Duodenal mucosa (tissue), 2 donors: Measurements from ENCODE around the gene SULT1C4.
"Not testable (repeated sequence)": the region's sequence is repeated elsewhere in the genome, so short reads cannot be mapped to it uniquely, and the experiment has no call there.

Source experiments
- H3K27ac ChIP-seq: one replicate; pipeline ENCODE4 v1.7.0; 2013; ENCODE audit warnings: low read depth, low read length
- H3K27me3 ChIP-seq, 2 donors: one replicate each; pipeline ENCODE4 v1.7.0; 2013; ENCODE audit warnings: low read length in 2 of 2, control low read depth in 1 of 2; ENCODE audit not compliant: insufficient read depth in 2 of 2, control insufficient read depth in 1 of 2
- H3K36me3 ChIP-seq, 2 donors: one replicate each; pipeline ENCODE4 v1.7.0; 2013; ENCODE audit warnings: low read length in 2 of 2, control low read depth in 1 of 2; ENCODE audit not compliant: insufficient read depth in 2 of 2, control insufficient read depth in 1 of 2
- H3K4me1 ChIP-seq, 2 donors: one replicate each; pipeline ENCODE4 v1.7.0; 2013; ENCODE audit warnings: low read length in 2 of 2, control low read depth in 1 of 2; ENCODE audit not compliant: insufficient read depth in 2 of 2, control insufficient read depth in 1 of 2
- H3K4me3 ChIP-seq, 2 donors: one replicate each; pipeline ENCODE4 v1.7.0; 2013; ENCODE audit warnings: low read length in 2 of 2, low read depth in 1 of 2
- H3K9ac ChIP-seq, 2 donors: one replicate each; pipeline ENCODE4 v1.7.0; 2013; ENCODE audit warnings: low read length in 2 of 2, low read depth in 1 of 2
- H3K9me3 ChIP-seq, 2 donors: one replicate each; pipeline ENCODE4 v1.7.0; 2013; ENCODE audit warnings: low read length in 2 of 2, control low read depth in 1 of 2; ENCODE audit not compliant: control insufficient read depth in 1 of 2

Gene SULT1C4

DNA sequence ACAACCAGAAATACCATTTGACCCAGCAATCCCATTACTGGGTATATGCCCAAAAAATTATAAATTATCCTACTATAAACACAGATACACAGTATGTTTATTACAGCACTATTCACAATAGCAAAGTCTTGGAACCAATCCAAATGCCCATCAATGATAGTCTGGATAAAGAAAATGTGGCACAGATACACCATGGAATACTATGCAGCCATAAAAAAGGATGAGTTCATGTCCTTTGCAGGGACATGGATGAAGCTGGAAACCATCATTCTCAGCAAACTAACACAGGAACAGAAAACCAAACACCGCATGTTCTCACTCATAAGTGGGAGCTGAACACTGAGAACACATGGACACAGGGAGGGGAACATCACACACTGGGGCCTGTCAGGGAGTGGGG, 57.8 kb downstream of the SULT1C4 start:
- H3K9ac ChIP-seq, H3K27me3 ChIP-seq, H3K36me3 ChIP-seq, H3K4me1 ChIP-seq, H3K4me3 ChIP-seq, H3K27ac ChIP-seq, H3K9me3 ChIP-seq: not testable (repeated sequence)

DNA sequence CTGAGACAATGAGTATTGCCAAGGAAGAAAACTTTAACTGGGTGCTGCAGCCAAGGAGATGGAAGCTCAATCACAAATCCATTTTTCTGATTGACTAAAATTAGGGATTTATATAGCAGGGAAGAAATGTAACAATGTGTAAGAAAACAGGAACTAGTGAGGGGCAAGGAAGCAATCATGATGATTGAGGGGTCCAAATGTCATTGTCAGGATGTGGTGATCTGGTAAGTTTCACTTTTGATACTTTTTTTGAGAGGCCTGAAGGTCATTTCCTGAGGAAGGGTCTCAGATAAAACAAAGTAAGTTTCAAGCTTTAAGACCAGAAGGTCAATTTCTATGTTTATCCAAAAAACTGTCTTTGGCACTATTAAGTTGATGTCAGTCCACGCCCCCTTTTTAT, 59.2 kb downstream of the SULT1C4 start:
- no peak overlapping the region for H3K4me3 ChIP-seq
- H3K36me3 ChIP-seq, result no peaks in the 10 kb centered on the region
- H3K27me3 ChIP-seq, result no peaks in the 10 kb centered on the region
- H3K4me1 ChIP-seq, result no peaks in the 10 kb centered on the region
- H3K9me3 ChIP-seq, result no peaks in the 10 kb centered on the region
- H3K27ac ChIP-seq, result no peak overlapping the region
- no peak overlapping the region for H3K9ac ChIP-seq
